Nucleus accumbens (tissue), 56 donors: ENCODE measurements around the gene PTPN1.

Experiments used
- DNase-seq, 56 donors: peaks; one replicate each; lab custom pipeline; 2025; lab: John Stamatoyannopoulos, UW

Gene PTPN1

GRCh38 chr20:50510706-50511542 is 741 bp downstream of the PTPN1 start:
- peak in 11 of 56 donors; percentile 5 to 55 (median 23) for DNase-seq

DNA sequence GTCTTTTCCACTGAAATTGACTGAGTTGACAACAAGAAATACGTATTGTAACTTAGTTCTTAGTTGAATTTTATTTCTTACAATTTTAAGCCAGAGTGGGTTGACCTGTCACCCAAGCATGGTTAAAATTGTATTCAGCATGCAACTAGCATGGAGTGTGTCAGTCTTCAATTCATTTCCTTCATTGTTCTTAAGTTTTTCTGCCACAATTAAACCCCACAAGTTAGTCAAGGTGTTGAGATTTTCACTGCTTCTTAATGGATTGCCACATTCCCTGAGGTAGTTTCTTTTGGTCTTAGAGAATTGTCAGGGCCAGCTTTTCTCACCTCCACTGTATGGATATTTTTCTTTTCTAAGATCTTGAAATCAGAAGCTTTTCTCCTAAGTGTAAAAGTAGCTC is 2.1 kb downstream of the PTPN1 start:
- DNase-seq: no peak

DNA sequence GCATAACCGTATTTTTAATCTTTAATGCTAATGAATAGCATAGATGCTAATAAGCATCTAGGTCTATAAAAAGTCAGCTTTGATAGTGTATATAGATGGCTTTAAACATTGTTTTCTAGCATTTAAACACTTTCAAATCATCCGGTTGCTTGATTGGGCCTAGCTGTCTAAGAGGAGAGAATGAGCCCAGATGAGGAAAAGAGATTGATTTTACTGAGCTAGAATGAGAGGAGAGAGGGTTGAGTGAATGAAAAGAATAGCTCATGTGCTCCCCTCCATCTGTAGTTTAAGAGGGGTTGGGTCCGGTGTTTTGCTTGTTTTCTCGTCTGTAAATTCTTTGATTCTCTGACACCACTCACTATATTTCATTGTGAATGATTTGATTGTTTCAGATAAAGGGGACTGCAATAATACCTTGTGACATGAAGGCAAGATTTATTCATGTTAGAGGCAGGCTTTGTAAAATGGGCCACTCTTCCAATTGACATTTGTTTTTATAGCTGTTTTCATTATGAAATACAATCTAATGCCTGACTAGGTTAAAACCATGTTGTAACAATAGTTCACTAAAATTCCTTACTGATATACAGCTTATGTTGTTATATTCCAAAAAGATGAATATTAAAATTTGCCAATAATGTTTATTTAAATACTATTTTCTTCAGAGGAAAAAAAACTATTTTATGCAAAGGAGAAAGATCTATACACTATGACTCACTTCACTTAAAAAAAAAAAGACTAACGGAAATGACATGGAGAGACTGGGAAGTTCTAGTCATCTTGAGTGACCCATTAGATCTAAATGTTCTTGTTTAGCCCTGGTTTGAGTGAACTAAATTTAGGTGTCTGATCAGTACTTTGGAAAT is 3.2 kb downstream of the PTPN1 start:
- no peak for DNase-seq

DNA sequence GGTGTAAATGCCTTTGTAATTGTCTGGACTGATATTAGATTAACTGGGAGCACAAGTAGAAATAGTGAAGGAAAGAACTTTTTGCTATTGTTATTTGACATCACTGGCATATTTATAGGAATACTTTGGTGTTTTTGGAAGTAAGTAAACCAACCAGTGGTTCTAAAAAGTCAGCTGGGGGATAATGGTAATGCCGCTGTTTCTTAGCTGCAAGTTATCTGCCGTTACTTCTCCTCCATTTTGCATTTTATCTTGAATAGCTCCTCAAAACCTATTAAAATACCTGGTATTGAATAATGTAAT is 3.8 kb downstream of the PTPN1 start:
- no peak for DNase-seq

DNA sequence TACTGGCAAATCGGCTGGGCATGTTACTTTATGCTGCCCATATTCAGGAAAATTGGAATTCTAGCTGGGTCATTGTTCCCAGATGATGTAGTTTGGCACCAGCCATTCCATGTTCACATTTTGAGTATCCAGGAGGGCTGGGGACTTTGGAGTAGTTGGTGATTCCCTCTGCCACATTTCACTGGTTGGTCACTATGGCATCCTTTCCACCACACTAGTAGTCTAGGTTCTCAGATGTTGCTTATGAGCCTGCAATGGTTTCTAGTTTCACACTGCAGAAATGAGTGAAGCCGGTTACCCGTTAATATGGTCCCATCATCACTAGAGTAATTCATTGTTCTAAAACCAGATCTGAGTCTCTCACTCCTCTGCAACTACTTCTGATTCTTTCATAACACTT is 4.6 kb downstream of the PTPN1 start:
- DNase-seq: no peak

GRCh38 chr20:50515471-50516106 is 5.4 kb downstream of the PTPN1 start:
- DNase-seq: no peak

DNA sequence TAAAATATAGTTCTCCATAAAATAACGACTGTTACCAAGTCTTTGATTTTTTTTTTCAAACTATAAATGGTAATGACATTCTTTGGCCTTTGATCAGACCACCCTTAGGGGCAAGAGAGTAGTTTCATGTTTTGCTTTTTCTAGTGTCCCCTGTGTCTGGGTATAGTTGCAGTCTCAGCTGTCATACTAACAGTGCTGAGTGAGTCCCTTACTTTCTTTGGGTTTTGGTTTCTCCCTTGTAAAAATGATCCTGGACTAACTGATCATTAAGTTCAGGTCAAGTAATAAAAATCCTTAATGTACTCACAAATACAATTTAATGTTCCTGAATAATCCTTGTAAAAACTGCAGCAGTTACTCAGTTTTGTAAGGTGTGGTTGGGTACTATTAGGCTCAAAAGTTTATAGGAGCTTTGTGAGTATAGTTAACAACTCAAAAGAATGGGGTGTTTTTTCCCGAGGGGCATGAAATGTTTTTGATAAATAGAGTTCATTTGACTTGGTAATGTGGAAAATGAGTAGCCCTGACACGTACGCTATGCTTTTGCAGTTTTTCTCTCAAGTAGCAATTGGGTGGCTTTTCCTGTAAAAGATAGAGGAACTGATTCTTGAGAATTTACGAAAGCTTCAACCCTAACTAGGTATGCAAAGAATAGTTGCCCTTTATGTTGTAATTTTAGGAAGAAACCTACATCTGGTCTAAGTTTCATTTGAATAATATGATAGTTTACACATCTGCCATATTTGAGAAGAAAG is 6.2 kb downstream of the PTPN1 start:
- DNase-seq: no peak

DNA sequence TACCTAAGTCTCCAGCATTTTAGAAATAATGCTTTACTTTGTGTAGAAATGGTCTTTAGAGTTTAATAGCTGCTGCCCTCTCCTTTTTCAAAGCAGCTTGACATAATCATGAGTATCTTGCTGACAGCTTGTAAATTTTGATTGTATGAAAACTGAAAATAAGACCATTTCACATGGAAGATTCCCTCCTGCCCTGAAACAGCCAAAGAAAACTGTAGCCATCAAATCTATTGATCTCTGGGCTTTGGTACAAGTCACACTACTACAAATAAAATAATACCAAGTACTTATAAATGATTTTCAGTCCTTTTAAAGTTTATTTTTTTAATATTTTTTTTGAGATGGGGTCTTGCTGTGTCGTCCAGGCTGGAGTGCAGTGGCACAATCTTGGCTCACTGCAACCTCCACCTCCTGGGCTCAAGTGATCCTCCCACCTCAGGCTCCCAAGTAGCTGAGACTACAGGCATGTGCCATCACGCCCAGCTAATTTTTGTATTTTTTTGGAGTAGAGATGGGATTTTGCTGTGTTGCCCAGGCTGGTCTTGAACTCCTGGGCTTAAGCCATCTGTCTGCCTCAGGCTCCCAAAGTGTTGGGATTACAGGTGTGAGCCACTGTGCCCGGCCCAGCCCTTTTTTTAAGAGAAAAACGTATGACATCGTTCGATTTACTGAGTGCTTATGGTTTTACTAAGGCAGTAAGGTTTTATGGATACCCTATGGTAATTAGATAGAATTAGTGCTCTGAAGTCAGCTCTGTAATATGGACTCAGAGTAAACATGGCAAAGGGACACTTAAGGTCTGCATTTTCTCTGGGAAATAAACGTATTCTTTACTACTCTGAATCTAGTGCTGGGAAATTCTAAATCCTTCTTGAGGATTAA is 7.0 kb downstream of the PTPN1 start:
- no peak for DNase-seq

- DNase-seq: no peak
These were observed 7.6 kb downstream of the PTPN1 start for GRCh38 chr20:50517817-50518154.

GRCh38 chr20:50518270-50518721 is 8.1 kb downstream of the PTPN1 start:
- DNase-seq: no peak

GRCh38 chr20:50519036-50519762 is 9.0 kb downstream of the PTPN1 start:
- no peak for DNase-seq

GRCh38 chr20:50520222-50520880 is 10.2 kb downstream of the PTPN1 start:
- DNase-seq: no peak

- DNase-seq: no peak
These were observed 11.3 kb downstream of the PTPN1 start for GRCh38 chr20:50521221-50522052.

DNA sequence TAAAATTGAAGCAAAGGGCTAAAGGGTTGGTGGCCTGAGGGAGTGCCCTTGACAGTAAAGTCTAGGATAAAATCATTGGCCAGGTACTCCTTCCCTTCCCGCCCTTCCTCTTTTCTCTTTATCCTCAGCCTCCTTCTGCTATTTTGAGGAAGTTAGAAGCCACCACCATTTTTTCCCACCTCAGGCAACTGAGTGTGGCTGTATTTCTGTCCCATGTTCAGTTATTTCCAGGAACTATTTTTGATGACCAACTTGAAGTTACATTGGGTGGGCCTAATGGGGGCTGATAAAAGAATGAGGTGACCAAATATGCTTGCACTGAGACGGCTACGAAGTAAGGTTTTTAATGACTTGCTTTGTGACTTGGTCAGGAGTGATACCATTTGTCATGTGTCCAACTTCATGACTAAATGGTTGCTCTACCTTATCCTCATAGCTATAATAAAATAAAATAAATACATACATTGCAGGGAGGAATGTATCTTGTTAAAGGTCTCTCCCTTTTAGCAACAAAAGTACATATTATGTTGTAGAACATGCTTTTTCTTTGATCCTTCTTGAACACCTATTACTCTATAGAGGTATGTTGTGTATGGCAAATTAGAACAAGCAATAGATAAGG is 12.0 kb downstream of the PTPN1 start:
- no peak for DNase-seq

- DNase-seq: no peak
These were observed 13.5 kb downstream of the PTPN1 start for GRCh38 chr20:50523552-50524167.

GRCh38 chr20:50525681-50526080 is 15.5 kb downstream of the PTPN1 start:
- DNase-seq: no peak
